Aorta (tissue), 5 donors: Measurements from ENCODE around the gene PTPN5. TPM values are rescaled to one million over a fixed set of nuclear protein-coding genes. Genes with fewer than 3 reads are reported as not detected.

Experiments used
- ATAC-seq: fragments of 200-7000 bp; cut with Tn5 transposase; one replicate; pipeline ENCODE4 v1.9.1; 2022; ENCODE audit warnings: moderate library complexity; ENCODE audit not compliant: low FRiP score
- DNase-seq, 2 donors: peaks; one replicate each; pipeline ENCODE4 v3.0.0-alpha.2; 2020
- H3K27ac ChIP-seq, 2 donors: one replicate each; pipeline ENCODE4 v1.5.1; 2013; ENCODE audit warnings: low read length in 2 of 2, mild to moderate bottlenecking in 2 of 2, moderate library complexity in 2 of 2, control low read depth in 1 of 2, inconsistent platforms in 1 of 2, low read depth in 1 of 2
- H3K27me3 ChIP-seq, 2 donors: one replicate each; pipeline ENCODE4 v1.6.1; 2013; ENCODE audit warnings: control low read depth in 1 of 2, low read length in 1 of 2, mild to moderate bottlenecking in 1 of 2, moderate library complexity in 1 of 2; ENCODE audit not compliant: insufficient read depth in 2 of 2, control insufficient read depth in 1 of 2
- H3K36me3 ChIP-seq, 2 donors: one replicate each; pipeline ENCODE4 v1.6.1; 2013; ENCODE audit warnings: control low read depth in 1 of 2, low read length in 1 of 2, mild to moderate bottlenecking in 1 of 2; ENCODE audit not compliant: insufficient read depth in 2 of 2, control insufficient read depth in 1 of 2
- H3K4me1 ChIP-seq, 2 donors: one replicate each; pipeline ENCODE4 v1.6.1; 2013; ENCODE audit warnings: low read length in 2 of 2, control low read depth in 1 of 2, mild to moderate bottlenecking in 1 of 2, moderate library complexity in 1 of 2; ENCODE audit not compliant: insufficient read depth in 2 of 2, control insufficient read depth in 1 of 2
- H3K4me3 ChIP-seq, 2 donors: one replicate each; pipeline ENCODE4 v1.5.1; 2013; ENCODE audit warnings: low read length in 2 of 2, control low read depth in 1 of 2, mild to moderate bottlenecking in 1 of 2
- H3K9me3 ChIP-seq: one replicate; pipeline ENCODE4 v1.6.1; 2013; ENCODE audit warnings: mild to moderate bottlenecking, low read length; ENCODE audit not compliant: control insufficient read depth
- WGBS, 2 donors: extraction: QIAGEN DNeasy Blood & Tissue Kit; methylation state at CpG; one replicate each; pipeline ENCODE4 v1.1.7; 2013; 5-methylcytosine and 5-hydroxymethylcytosine counted together
- intact Hi-C, 2 donors: fragments of 100-400 bp; cut with DNase I; formaldehyde crosslinking; loops; one replicate each; pipeline versions ENCODE4 v1.14.2 to v1.15.0; 2022
- polyA plus RNA-seq, 2 donors: library from polyadenylated mRNA; stranded (reverse); fragments of 200-250 nt; gene quantifications; one replicate each; pipeline ENCODE4 v1.2.3, GENCODE V29; 2013
- total RNA-seq, 2 donors: library from RNA; stranded (reverse); fragmentation: NEBNext Ultra II Directional; extraction: Animal tissue kit (Norgen Biotek cat#: 25700); gene quantifications; one replicate each; pipeline ENCODE4 v1.2.1, GENCODE V29; 2021
- donor health status: healthy with polysubstance abuse.
- donor health status: Bipolar disorder and iron deficiency.
- donor health status: DM: no; HTN: no; CAD: no.
- donor health status: DM: no; HTN: no; CAD: no.
- donor health status: DM: yes; HTN: yes; CAD: no.

PTPN5 gene
- total and polyA plus RNA-seq, 4 donors = 1.5 to 2.1 TPM; not detected in 2

DNA sequence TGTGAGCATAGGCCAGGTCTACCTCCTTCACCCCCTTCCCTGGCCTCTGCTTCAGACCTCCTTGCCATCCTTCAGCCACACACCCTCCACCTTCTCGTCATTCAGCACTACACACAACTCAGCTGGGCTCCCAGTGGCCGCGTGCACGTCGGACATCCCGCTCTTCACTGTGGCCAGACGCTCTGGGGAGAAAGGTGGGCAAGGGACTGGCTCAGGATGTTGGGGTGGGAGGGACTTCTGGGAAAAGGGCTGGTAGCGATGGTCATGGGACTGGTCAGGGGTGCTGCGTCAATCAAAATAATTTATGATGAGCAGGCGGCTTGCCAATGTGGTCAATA lies 77.2 kb downstream of the PTPN5 start:
- no peaks in the 10 kb centered on the region for H3K4me1 ChIP-seq
- ATAC-seq = no peak
- H3K9me3 ChIP-seq = no peaks in the 10 kb centered on the region
- no peak overlapping the region for H3K27ac ChIP-seq
- intact Hi-C loops = no loop called here
- no peaks in the 10 kb centered on the region for H3K36me3 ChIP-seq
- no peaks in the 10 kb centered on the region for H3K27me3 ChIP-seq
- WGBS, 2 donors = 84% methylated on average over 10 of the region's 10 CpGs
- no peak overlapping the region for H3K4me3 ChIP-seq
- DNase-seq = peak in 1 of 2 donors; percentile 60

DNA sequence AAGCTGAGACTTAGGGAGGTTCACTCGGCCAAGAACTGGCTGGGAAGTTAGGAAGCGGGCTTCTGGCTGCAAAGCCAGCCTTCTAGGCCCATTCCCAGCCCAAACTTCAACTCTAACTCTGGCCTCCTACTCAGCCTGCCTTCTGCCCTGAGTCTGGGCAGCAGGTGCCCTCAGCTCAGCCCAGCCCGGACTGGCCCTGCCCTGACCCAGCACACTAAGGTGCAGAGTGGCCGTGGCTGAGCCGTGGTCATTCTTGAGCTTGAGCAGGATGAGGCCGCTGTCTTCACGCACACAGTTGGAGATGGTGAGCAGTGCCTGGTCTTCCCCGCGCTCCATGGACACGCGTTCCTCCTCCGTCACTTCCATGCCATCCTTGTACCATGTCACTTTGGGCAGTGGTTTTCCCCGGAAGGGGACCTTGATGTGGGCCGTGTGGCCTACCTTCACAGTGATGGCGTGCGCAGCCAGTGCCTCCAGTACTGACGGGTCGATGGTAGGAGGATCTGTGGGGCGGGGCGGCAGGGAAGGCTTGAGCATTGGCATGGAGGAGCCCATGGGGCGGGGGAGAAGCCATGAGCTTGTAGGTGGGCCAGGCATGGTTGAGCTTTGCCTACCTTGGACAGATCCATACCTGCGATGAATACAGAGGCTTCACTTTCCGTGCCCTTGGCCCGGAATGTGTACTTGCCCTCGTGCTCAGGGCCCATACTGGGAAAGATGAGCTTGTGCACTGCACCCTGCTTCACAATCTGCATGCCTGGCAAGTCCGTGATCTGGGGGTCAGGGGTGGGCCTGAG lies 77.8 kb downstream of the PTPN5 start:
- Histone ChIP-seq H3K27me3 (no peaks in the 10 kb centered on the region), H3K36me3 (no peaks in the 10 kb centered on the region), H3K4me1 (no peaks in the 10 kb centered on the region), H3K4me3 (no peak overlapping the region), H3K9me3 (no peaks in the 10 kb centered on the region), H3K27ac (no peak overlapping the region)
- ATAC-seq (no peak), DNase-seq (peak in 1 of 2 donors; percentile 56)
- intact Hi-C loops = no loop called here
- 93% methylated on average over 26 of the region's 26 CpGs for WGBS, 2 donors

DNA sequence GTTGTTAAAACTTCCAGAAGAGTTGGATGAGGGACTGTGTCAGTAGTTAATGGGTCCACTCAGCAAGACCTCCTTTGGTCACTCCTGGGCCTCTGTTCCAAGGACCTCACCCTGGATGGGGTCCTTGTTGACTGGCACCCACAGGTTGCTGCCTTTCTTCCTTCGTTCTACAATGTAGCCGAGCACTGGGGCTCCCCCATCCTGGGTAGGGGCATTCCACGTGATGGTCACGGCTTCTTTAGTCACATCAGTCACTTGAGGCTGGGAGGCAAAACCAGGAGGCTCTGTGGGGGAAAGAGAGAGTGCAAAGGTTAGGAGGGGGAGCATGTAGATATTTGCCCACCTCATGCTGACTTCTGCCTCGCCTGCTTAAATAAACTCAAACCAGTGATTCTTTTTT lies 81.1 kb downstream of the PTPN5 start:
- 83 to 89% methylated on average over 5 of the region's 5 CpGs for WGBS, 2 donors
- intact Hi-C loops = no loop called here
- H3K27ac ChIP-seq = no peak overlapping the region
- H3K9me3 ChIP-seq = no peaks in the 10 kb centered on the region
- DNase-seq (no peak), ATAC-seq (no peak)
- no peak overlapping the region for H3K4me3 ChIP-seq
- H3K4me1 ChIP-seq = no peaks in the 10 kb centered on the region
- H3K27me3 ChIP-seq = no peaks in the 10 kb centered on the region
- H3K36me3 ChIP-seq = no peaks in the 10 kb centered on the region

DNA sequence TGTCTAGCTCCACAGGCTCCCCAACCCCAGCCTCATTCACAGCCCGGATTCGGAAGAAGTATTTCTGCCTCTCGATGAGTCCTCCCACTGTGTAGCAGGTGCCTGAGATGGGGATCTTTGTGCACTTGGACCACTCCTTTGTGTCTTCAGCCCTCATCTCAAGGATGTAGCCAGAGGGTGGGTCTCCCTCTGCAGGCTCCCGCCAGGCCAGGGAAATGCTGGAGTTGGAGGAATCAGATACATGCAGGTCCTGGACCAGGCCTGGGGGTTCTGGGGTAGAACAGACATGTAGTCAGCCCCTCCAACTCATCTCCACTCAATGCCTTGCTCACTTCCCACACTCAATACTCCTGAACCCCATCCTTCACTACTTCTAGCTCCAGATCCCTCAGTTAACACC lies 82.2 kb downstream of the PTPN5 start:
- no peaks in the 10 kb centered on the region for H3K27me3 ChIP-seq
- no peaks in the 10 kb centered on the region for H3K9me3 ChIP-seq
- ATAC-seq = no peak
- H3K27ac ChIP-seq = no peak overlapping the region
- no peak overlapping the region for H3K4me3 ChIP-seq
- H3K36me3 ChIP-seq = no peaks in the 10 kb centered on the region
- no peaks in the 10 kb centered on the region for H3K4me1 ChIP-seq
- DNase-seq = no peak
- intact Hi-C loops = no loop called here
- 93 to 96% methylated on average over 4 of the region's 4 CpGs for WGBS, 2 donors

DNA sequence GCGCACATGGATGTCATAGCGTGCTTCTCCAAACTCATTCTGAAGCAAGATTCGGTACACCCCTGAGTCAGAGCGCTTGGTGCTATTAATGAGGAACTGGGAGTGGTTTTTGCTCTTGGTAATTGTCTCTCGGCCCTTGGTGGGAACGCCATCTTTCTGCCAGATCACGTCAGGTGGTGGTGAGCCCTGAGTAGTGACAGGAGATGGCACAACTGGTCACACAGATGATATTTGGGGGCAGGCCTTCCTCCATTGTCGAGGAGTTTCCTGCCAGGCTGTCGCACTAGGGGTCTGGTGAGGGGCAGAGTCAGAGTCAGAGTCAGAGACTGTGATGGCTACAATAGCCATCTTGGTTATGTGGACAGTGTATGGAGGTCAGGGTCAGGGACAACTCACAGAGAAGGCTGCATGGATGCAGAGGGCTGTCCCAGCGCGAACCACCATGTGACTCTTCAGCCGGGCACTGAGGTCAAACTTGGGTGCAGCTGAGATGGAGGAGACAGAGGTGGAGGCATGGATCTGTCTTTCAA lies 83.7 kb downstream of the PTPN5 start:
- H3K27ac ChIP-seq = no peak overlapping the region
- H3K27me3 ChIP-seq = no peaks in the 10 kb centered on the region
- no peaks in the 10 kb centered on the region for H3K4me1 ChIP-seq
- WGBS, 2 donors = 88 to 94% methylated on average over 12 of the region's 12 CpGs
- intact Hi-C loops = no loop called here
- ATAC-seq (no peak), DNase-seq (no peak)
- no peaks in the 10 kb centered on the region for H3K36me3 ChIP-seq
- no peak overlapping the region for H3K4me3 ChIP-seq
- H3K9me3 ChIP-seq = no peaks in the 10 kb centered on the region

DNA sequence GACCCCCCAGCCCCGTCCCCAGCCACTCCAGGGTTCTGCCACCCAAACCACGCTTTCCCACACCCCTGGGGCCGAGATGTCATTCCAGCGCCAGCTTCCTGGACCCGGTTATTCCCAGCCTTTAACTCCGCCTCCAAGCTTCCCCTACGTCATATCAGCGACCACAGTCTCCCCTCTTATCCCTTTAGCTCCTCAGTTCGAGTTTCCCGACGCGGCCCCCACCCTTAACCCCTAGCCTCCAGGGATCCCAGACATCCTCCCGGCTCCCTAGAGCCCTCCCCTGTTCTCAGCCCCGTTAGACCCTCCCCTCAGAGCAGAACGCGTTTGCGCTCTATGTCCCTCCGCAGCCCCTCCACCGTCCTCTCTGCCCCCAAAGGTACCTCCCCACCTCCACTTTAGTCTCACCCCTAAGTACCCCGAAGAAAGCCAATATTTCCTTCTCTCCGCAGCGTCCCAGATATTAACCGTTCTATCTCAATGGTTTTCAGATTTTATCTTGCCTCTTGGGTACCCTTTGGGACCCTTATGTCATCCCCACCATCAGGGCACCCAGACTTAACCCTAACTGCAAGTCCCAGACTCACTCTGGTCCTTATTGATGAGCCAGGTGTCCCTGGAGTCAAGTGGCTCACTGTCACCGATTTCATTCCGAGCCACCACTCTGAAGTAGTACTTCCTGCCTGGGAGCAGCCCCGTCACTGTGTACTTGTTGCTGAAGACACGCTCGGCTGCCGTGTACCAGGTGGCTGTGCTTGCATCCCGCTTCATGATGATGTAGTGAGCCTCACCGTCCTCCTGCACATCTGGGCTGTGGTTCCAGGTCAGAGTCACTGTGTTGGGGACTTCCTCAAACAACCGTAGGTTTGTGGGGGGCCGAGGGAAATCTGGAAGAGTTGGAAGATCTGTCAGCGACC lies 85.0 kb downstream of the PTPN5 start:
- Histone ChIP-seq H3K4me1 (no peaks in the 10 kb centered on the region), H3K9me3 (no peaks in the 10 kb centered on the region), H3K4me3 (peak overlapping the region; percentile 24 to 38), H3K27ac (peak overlapping the region; percentile 45 to 83), H3K36me3 (no peaks in the 10 kb centered on the region), H3K27me3 (no peaks in the 10 kb centered on the region)
- DNase-seq (peak; percentile 84 to 86), ATAC-seq (peak; percentile 86)
- WGBS, 2 donors = 14 to 17% methylated on average over 33 to 34 of the region's 34 CpGs
- intact Hi-C loops = no loop called here

DNA sequence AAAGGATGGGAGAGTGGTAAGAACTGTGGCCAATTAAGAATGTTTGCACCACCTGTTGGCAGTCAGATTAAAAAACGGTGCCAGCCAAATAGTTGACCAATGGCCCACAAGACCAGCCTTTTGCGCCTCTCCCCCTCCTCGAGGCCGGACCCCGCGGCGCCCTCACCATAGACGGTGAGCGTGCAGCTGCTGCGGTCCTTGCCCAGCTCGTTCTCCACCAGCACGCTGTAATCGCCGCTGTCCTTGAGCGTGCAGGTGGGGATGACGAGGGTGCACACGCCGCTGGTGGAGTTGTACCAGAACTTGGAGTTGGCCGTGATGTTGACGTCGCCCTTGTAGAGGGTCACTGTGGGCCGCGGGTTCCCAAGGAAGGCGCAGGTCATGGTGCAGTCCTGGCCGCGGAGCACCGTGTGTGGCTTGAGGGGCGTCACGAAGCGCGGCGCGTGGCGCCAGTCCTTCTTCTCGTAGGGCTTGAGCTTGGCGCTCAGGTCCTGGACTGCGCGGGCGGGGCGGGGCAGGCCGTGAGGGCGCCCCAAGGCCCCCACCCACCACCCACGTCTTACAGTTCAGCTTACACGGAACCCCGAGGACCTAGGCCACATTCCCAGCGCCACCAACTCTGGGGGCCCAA lies 85.8 kb downstream of the PTPN5 start:
- Histone ChIP-seq H3K4me3 (peak overlapping the region; percentile 24 to 38), H3K27me3 (no peaks in the 10 kb centered on the region), H3K27ac (no peak overlapping the region), H3K36me3 (no peaks in the 10 kb centered on the region), H3K9me3 (no peaks in the 10 kb centered on the region), H3K4me1 (no peaks in the 10 kb centered on the region)
- peak; percentile 77 for ATAC-seq
- 1 to 3% methylated on average over 36 to 46 of the region's 46 CpGs for WGBS, 2 donors
- peak; percentile 62 to 84 for DNase-seq
- intact Hi-C loops = no loop called here

DNA sequence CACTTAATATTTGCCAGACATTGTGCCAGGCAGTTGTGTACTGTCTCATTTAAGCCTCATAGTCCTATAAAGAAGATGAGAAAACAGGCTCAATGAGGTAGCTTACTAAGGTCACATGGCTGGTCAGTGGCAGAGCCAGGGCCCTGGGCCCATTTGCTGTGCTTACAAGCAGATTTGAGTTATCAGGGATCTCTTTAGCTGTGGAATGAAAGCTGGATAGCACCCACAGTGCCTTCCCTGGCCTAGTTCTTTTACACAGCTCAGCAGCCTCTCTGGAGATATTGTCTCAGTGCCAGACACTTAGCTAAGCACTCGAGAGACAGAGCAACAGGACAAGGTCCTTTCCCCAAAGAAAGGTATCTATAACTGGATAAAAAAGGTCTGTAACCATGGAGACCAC lies 86.9 kb downstream of the PTPN5 start:
- H3K4me3 ChIP-seq = no peak overlapping the region
- DNase-seq = no peak
- no peaks in the 10 kb centered on the region for H3K9me3 ChIP-seq
- H3K27me3 ChIP-seq = no peaks in the 10 kb centered on the region
- H3K27ac ChIP-seq = no peak overlapping the region
- no peak for ATAC-seq
- H3K4me1 ChIP-seq = no peaks in the 10 kb centered on the region
- no peaks in the 10 kb centered on the region for H3K36me3 ChIP-seq
- intact Hi-C loops = no loop called here
- 15 to 31% methylated on average over 1 of the region's 1 CpG for WGBS, 2 donors
